KBM-7 (cell line): ENCODE data around the gene DMKN.
"Not testable (repeated sequence)": the region's sequence is repeated elsewhere in the genome, so short reads cannot be mapped to it uniquely, and the experiment has no call there.

Experiments
- DNase-seq: peaks from one replicate; pipeline ENCODE4 v3.0.0-alpha.2; 2015
- in situ Hi-C: fragments of 300-500 bp; cut with MboI; formaldehyde crosslinking; loops from 2 replicates; pipeline ENCODE4 v1.14.3; 2020; ENCODE audit warnings: low sequenced_read_pairs, low pct_unique_long_range_greater_than_20kb, mixed read lengths

Gene DMKN

GRCh38 chr19:35474594-35474993, 38.9 kb downstream of the DMKN start:
- in situ Hi-C loops, DNase-seq: not testable (repeated sequence)

DNA sequence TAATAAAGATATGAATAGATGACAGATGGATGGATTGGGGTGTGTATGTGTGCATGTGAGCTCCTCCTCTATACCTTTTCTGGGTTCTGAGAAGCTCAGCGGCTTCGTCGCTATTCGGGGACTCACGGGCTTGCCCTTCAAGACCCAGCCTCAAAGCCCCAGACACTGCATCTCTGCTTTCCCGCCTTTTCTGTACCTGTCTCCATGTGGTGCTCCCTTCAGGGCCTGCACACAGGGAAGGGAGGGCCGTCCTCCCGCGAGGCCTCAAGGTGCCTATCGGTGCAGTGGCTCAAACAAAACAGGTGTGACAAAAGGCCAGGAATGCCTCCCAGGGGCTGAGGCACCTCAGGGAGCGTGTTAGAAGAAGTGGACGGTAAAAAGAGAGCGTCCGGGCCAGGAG, 39.3 kb downstream of the DMKN start:
- DNase-seq = no peak
- in situ Hi-C loops = no loop called here

- in situ Hi-C loops = no loop called here
- no peak for DNase-seq
Measured at GRCh38 chr19:35471946-35472345, 41.5 kb downstream of the DMKN start.

- in situ Hi-C loops, DNase-seq: not testable (repeated sequence)
Measured at GRCh38 chr19:35471075-35471474, 42.4 kb downstream of the DMKN start.

GRCh38 chr19:35470128-35470527, 43.3 kb downstream of the DMKN start:
- no peak for DNase-seq
- in situ Hi-C loops = no loop called here

- in situ Hi-C loops = no loop called here
Measured at GRCh38 chr19:35468637-35469036, 44.8 kb downstream of the DMKN start.

GRCh38 chr19:35466259-35466658, 47.2 kb downstream of the DMKN start:
- DNase-seq = no peak
- in situ Hi-C loops = no loop called here

More at GRCh38 chr19:35468637-35469036, 44.8 kb downstream of the DMKN start:
- peak; percentile 66 for DNase-seq

DNA sequence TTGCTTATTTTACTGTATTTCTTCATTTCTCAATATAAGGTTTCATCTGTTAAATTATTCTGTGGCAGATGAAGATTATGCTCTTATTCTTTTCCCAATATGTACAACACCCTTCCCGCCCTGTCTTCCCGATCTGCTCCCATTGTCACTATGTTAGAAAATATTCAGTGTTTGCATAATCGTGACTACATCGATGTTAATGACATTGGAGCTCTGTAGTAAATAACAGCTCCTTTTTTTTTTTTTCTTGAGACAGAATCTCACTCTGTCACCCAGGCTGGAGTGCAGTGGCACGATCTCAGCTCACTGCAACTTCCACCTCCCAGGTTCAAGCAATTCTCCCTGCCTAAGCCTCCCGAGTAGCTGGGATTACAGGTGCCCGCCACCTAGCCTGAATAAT, 50.5 kb downstream of the DMKN start:
- DNase-seq, in situ Hi-C loops: not testable (repeated sequence)

DNA sequence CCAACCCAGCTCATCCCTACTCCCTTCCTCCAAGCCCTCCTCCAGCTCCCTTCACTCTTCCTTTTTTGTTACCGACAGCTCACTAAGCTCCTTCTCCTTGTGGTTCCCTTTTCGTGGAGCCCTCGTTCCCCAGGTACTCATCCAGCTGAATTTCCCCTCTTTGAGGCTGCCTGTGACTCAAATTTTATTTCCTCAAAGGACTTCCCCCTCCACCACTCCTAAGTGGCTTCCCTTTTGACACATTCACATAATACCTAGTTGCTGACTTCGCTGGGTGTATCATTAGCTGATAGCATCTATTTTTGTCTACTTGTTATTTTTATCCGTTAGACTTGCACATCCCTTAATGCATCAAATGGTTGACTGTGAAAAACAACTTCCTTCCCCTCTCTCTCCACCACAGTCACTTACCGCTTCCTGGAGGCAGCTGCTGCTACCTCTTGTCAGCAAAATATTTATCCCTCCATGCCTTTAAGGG, 50.9 kb downstream of the DMKN start:
- in situ Hi-C loops = no loop called here
- DNase-seq = peak; percentile 90

- in situ Hi-C loops, DNase-seq: not testable (repeated sequence)
Measured at GRCh38 chr19:35461788-35462187, 51.7 kb downstream of the DMKN start.

DNA sequence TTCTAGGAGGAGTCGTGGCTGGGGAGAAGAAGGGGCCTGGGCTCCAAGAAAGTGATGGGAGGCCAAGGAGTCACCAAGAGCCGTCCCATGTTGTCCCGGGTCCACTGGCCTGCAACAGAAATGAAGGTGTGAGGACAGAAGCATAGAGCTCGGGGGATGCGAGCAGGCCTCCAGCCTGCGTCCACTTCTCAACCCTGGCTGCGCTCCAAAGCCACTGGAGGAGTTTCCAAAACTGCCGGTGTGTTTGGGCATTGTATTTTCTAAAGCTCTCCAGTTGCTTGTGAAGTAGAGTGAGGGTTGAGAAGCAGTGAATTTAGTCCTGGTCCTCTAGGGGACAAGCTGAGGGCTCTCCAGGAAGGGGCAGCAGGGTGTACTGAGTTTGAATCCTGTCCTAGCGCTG, 52.4 kb downstream of the DMKN start:
- in situ Hi-C loops = no loop called here
- DNase-seq = no peak

- DNase-seq = peak; percentile 36
- in situ Hi-C loops = no loop called here
Measured at GRCh38 chr19:35460608-35461007, 52.8 kb downstream of the DMKN start.

- no peak for DNase-seq
- in situ Hi-C loops = no loop called here
Measured at GRCh38 chr19:35459414-35460082, 53.9 kb downstream of the DMKN start.

GRCh38 chr19:35458731-35459391, 54.6 kb downstream of the DMKN start:
- in situ Hi-C loops = no loop called here
- DNase-seq = peak; percentile 74

- no peak for DNase-seq
- in situ Hi-C loops = no loop called here
Measured at GRCh38 chr19:35458192-35458591, 55.3 kb downstream of the DMKN start.

DNA sequence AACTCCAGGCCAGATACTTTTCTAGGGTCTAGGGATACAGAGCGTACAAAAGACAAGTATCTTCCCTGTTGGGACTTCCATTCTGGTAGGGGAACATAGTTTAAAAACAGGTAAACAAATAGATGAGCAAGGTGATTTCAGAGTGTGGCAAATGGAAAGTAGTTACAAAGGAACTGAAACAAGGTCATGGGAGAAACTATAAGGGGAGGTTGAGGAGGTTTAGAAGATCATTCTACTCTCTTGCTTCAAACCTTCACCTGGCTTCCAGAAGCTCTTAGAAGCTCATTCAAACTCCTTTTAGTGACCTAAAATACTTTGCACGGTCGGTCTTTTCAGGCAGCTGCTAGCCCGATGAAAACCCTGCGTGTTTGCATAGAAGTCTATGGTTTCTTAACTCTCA, 56.3 kb downstream of the DMKN start:
- in situ Hi-C loops = no loop called here
- no peak for DNase-seq

DNA sequence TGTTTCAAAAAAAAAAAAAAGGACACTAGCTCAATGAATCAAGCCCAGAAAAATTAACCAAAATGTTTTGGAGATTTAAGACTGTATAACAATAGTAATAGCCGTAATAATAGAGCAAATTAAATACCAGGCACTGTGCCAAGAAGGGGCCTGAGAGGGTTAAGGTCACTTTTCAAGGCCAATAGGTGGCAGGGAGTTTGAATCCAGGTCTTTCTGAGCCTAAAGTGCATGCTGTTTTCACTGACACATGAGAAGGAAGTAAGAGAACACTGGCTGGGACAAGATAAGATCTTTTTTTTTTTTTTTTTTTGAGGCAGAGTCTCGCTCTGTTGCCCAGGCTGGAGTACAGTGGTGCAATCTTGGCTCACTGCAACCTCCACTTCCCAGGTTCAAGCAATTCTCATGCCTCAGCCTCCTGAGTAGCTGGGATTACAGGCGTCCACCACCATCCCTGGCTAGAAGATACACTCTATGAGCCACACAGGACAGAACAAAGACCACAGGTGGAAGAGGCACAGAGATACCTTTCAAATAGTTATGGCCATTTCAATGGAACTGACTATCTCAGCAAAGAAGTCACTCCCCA, 57.7 kb downstream of the DMKN start:
- in situ Hi-C loops = no loop called here

DNA sequence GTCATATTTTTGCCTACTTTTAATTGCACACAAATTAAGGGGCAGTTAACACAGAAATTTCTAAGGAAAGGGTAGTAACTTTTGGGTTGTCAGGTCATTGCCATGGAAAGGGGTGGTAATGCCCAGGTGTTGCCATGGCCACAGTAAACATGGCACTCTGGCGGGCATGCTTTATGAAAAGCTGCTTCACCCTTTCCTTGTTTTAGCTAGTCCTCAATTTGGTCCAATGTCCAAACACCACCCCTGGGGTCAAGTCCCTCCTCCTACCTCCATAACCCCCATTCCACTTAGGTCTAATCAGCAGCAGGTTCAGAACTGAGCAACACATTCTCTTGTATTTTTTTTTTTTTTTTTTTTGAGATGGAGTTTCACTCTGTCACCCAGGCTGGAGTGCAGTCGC, 58.8 kb downstream of the DMKN start:
- no peak for DNase-seq
- in situ Hi-C loops = no loop called here

More for the DNA sequence above, 57.7 kb downstream of the DMKN start:
- peak; percentile 66 for DNase-seq

- no peak for DNase-seq
- in situ Hi-C loops = no loop called here
Measured at GRCh38 chr19:35451338-35452096, 61.9 kb downstream of the DMKN start.
